ENCODE measurements around the gene DNAH17.

DNAH17 gene

DNA sequence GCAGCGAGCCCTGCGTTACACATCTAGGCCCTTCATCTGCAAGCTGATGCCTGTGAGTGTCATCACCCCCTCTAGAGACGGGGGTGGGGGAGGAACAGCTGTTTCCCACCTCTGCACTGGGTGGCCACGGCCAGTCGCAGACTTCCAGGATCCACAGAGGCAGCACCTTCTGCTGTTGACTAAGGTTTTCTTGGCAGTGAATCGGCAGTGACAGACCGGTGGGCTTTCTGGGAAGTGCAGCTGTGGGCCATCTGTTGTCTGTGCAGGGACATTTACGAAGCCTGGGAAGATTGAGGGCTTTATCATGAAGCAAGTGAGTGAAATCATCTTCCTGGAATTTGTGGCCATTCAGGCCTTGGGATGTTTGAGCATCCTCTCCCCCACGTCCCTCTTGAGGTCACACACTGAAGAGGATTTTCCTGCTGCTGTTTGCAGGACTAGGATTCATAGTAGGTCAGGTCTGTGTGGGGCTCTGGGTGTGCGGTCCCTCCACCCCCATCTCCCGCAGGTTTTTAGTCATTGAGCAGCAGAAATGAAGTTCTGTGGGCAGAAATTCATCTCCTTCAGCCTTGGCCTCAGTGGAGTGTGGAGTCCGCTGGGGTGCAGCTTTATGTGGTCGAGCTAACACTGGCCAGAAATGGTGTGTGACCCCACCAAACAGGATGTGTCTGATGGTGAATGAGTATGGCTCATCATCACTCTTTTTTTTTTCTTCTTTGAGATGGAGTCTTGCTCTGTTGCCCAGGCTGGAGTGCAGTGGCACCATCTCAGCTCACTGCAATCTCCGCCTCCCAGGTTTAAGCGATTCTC, 186.8 kb downstream of the DNAH17 start:
- peak; percentile 14 for DNase-seq (ENCODE audit: low spot score)

DNA sequence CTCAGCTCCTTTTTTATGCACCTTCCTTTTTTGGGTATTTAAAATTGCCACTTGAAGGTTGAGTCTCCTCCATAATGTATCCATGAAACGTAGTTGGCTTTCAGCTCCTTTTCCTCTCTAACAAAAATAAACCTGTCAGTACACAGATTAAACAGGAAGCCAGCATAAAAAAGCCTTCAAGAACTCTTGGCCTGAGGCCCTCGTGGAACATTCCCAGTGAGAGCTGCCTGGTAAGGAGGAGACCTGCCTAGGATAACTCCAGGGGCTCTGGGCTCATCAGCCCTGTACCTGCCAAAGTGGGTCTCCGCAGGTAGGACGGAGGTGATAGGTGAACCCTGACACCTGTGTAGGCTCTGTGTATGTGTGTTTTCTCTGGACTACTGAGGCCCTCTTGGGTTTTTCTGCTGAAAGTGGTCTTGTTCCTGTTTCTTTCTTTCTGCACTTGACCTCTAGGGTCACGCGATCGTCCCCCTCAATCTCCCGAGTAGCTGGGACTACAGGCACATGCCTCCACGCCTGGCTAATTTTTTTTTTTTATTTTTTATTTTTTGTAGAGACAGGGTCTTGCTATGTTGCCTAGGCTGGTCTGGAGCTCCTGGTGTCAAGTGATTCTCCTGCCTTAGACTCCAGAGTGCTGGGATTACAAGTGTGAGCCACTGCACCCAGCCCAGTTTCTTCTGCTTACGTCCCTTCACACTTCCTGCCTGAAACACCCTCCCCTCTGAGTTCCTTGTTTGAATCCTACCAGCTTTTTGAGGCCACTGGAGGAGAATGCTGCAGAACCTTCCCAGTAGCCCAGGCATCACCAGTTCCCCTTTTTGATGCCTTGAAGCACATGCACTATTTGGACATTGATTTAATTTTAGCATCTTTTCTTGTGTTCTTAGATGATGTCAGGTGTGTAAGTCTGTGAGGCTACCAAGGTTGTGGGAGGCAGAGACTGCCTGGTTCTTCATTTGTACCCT, 188.9 kb downstream of the DNAH17 start:
- no peak for DNase-seq (ENCODE audit: low spot score)

DNA sequence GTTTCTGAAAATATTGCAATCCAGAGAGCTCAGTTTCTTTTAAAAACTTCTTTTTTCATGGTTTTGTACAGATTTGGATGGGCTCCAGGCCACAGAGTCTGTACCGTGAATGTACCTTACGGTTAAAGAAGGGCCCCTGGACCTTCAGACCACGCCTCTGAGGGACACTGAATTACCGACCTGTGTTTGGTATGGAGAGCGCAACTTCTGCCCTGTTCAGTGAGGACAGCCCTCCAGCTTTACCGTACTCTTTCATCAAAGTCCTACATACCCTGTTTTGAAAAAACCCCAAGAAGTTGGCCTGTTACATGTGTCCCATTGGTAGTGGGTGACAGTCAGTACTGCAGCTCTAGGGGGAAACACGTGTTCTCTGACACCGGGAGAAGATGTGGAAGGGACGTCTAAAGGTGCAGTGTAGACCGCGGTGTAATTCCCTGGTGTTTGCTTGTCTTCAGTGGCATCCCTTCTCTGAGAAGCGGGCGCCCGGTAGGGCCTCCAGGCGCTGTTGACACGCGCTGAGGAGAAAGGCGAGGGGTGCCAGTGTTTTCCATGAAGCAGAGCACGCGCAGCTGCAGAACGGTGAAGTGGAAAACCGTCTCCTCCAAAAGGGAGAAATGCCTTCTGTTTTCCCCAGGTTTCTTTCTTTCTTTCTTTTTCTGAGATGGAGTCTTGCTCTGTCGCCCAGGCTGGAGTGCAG, 192.6 kb downstream of the DNAH17 start:
- no peak for DNase-seq (ENCODE audit: low spot score)

DNA sequence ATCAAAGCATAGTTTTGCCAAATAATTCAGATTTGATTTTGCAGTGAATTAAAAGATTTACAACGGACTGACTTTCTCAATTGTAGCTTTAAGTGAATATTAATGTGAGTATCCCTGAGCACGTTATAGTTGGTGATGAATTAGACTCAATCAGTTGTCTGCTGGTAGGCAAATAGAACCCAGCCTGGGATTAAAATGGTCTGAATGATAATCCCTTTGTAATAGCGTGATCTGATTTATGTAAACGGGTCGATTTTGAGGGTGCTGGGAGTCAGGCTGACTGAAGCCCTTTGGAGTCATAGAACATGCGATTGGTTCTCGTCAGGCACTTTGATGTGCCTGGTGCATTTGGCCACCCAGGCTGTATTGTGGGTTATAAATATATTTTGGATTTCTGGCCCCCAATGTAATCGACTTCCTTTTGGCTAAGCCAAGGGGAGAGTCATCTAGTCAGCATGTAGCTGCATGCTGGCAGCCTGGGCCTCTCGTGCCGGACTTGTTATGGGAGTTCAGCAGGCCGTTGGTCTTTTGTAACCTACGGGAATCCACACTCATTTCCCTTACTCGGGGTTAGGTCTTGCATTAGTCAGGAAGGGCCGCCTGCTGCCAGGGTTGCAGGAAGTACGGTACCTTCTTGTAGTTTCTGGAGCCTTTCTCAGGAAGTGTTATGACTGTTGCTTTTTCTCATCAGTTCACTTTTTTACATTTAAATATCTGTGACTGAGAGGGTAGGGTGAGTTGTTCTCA, 193.3 kb downstream of the DNAH17 start:
- DNase-seq (ENCODE audit: low spot score), result no peak

DNA sequence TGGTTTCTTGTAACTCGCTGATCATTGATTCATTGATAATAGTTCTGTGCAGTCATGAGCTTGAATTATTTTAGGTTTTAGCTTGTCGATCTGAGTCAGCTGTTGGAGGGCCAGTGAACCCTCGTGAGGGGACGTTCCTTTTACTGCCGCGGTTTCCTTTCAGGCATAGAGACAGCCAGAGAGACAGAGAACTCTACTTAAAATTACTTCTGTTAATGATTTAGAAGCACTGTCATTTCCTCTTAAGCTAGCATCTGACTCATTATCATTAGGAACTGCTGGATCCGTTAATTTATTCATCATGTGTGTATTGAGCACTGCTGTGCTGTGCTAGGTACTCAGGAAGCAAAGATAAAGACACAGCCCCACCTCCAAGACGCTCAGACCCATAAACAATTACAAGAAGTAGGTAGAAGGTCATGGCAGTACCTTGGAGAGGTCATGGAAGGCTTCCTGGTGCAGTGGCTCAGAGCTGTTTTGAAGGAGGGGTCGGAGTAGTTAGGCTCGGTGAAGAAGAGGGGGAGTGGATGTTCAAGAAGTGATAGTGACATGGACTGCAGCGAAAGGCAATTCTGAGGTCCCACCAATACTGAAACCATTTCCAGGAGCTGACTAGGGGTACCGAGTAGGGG, 195.5 kb downstream of the DNAH17 start:
- DNase-seq (ENCODE audit: low spot score), result no peak

DNA sequence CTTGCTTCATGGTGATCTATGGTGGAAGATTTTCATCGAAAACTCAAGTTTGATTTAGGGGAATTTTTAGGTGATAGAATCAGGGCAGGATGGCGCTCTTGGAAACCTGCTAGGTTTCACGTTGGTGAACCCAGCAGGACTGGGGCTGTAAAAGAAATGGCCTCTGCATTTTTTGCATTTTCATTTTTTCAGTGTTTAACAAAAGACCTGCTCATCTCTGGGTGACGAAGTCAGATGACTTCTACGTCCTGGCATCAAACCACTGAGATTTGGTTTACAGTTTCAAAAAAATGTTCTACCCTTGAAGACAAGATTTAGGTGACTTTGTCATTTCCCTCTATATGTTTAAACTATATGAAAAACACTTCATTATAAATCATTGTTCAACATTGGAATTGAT, 196.8 kb downstream of the DNAH17 start:
- DNase-seq (ENCODE audit: low spot score), result no peak

DNA sequence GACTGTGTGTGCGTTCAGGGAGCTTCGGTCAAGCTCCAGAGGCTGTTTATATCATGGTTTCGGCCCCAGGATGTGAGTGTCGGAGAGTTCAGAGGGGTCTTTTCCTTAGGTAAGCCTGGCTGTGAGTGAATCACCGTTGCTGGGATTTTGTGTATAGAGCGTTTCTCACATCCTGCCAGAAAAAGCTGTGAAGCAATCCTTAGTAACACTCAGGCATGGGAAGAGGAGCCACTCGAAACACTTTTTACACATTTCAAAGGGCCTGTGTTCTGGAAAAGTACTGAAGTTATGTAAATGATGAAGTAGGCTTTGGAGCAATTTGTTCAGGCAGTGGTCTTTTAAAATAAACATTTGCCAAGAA, 198.1 kb downstream of the DNAH17 start:
- no peak for DNase-seq (ENCODE audit: low spot score)

DNA sequence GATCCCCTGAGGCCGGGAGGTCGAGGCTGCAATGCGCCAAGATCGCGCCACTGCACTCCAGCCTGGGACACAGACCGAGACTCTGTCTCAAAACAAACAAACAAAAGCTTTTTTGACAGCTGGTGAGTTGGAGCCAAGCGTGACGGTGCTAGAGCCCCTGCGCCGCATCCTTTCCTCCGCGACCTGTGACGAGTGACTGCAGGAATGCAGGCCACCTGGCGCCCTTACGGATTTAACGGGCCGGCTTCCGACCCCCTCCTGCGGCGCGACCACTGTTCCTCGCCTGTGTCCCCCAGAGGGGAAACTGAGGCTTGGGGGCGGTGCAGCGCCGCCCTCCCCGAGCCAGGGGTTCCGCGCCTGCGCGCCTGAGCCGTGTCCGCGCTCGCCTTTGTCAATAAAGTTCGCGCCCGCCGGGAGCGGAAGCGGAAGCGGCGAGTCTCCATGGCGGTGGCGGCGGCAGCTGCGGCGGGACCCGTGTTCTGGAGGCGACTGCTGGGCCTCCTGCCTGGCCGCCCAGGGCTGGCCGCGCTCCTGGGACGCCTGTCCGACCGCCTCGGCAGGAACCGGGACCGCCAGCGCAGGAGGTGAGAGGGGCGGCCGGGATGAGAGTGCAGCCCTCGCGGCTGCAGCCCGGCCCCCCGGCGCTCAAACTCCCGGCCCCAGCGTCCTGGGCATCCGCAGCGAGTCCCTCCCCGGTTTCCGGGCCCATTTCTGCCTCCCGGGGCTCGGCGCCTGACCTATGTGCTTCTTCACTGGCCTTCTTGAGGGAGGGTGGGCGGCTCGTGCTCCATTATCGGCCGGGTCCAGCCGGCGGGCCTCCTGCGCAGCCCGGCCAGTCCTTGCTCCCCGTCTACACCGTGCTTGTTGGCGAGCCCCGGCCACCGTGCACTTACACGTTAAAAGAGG, 198.7 kb downstream of the DNAH17 start, which contains the start of gene PGS1:
Gene PGS1 (plus strand): TSS at position 425 of the 906 bp plus-strand sequence. CDS start 17 bp downstream, at position 442.
- DNase-seq (ENCODE audit: low spot score), result peak; percentile 48

DNA sequence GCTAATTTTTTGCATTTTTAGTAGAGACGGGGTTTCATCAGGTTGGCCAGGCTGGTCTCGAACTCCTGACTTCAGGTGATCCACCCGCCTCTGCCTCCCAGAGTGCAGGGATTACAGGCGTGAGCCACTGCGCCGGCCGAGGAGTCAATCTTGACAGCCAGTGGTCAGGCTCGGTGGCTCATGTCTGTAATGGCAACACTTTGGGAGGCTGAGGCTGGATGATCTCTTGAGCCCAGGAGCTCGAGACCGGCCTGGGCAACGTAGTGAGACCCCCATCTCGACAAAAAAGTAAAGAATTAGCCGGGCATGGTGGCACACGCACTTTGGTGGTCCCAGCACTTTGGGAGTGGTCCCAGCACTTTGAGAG, 199.4 kb downstream of the DNAH17 start:
- DNase-seq (ENCODE audit: low spot score), result no peak

DNA sequence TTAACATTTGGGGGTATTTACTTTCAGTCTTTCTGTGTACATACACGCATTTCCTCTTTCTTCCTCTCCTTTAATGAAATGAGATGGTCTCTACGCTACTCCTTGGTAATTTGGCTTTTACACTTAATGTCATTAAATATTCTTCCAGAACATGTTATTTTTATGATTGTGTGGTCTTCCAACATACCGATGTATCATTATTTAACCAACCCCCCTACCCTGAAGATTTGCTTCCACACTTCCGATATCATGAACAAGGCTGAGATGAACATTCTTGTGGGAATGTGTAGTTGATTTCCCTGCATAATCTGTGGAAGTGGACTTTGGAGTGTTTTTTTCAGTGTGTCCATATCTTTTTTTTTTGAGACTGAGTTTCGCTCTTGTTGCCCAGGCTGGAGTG, 201.0 kb downstream of the DNAH17 start:
- no peak for DNase-seq (ENCODE audit: low spot score)

DNA sequence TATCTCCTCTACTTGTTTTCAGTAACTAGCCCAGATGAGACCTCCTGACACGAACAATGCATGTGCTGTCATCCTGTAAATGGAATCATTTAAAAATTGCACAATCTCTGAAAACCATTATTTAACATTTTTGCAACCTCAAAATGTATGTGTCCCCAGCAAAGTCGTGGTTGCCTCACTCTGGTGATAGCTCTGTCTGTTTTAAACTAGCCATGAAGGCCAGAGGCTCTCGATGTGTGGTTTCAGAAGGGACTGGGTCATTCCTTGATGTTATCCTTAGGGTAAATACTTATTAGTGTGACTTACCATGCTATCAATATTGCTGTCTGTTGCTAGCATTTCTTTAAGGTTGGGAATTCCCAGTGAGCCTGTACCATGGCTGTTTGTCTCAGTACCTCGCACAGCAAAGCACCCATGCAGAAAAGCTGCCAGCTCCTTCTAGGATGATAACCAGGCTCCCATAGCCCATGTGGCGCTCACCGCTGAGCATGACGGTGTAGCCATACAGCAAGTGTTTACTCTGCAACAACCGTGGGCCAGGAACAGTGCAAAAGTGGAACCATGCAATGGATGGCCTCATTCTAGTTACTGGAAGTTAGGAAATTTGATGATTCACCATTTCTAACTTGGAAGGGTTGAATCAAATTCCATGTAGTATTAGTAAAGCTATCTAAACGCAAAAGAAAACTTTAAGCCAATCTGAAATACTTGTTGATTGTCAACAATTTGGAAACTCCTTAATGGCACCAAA, 201.6 kb downstream of the DNAH17 start:
- no peak for DNase-seq (ENCODE audit: low spot score)

DNA sequence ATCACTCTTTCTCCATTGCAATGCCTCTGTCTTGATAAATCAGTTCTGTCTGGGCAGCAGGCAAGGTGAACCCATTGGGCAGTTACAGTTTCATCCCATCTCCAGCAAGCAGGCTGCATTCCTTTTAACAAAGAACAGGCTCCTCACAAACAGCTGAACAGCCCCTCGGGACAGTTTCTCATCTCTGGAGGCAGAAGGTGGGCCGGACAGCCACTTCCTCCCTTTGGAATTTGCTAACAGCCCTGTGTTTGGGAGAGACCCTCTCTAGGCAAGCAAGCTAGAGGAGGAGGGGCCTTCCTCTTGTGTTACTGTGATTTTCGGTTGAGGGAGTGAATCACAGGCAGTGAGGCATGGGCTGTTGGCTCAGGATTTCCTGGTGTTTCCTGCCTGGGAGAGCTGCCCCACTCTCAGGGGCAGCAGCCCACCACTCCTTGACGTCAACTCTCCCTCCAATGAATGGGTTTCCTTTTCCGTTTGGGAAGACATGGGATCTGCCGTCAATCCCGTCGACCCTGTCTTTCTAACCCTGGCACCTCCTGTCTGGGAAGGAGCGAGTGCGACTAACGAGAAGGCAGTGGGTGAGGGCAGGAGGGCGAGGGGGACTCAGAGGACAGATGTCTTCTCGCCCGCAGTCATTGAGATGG, 202.4 kb downstream of the DNAH17 start:
- no peak for DNase-seq (ENCODE audit: low spot score)

DNA sequence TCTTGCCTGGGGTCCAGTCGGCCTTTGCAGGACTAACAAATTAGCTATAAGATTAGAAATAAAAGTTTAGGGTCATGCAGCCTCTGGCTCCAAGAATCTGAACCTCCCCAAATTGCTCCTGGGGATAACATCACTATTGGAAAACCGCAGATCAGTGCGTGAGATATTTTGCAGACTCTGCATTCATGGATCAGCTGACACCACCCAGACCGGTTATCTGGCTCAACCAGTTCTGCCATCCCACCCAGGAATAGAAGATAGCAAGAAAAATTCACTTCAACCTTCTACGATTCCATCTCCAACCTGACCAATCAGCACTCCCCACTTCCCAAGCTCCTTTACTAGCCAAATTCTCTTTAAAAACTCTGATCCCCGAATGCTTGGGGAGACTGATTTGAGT, 203.0 kb downstream of the DNAH17 start:
- DNase-seq (ENCODE audit: low spot score), result no peak
